OCI-LY1 (cell line): ENCODE results near the gene LINGO3.

Experiments used
- EZH2 ChIP-seq: fragments of 200-600 bp; sonication (generic), shearing (Covaris generic); IDR thresholded peaks from 2 replicates; pipeline ENCODE4 v1.8.0; 2017; ENCODE audit warnings: borderline replicate concordance, mixed run types, mild to moderate bottlenecking, antibody characterized with exemption, low read length, moderate library complexity, mixed read lengths
- TF ChIP-seq, protein P1 (sequence below): fragments of 200-600 bp; sonication (generic), shearing (Covaris generic); IDR thresholded peaks from 2 replicates; pipeline ENCODE4 v1.5.1; 2017; ENCODE audit warnings: mild to moderate bottlenecking, antibody characterized with exemption, low read length, moderate library complexity, mixed read lengths

DNA sequence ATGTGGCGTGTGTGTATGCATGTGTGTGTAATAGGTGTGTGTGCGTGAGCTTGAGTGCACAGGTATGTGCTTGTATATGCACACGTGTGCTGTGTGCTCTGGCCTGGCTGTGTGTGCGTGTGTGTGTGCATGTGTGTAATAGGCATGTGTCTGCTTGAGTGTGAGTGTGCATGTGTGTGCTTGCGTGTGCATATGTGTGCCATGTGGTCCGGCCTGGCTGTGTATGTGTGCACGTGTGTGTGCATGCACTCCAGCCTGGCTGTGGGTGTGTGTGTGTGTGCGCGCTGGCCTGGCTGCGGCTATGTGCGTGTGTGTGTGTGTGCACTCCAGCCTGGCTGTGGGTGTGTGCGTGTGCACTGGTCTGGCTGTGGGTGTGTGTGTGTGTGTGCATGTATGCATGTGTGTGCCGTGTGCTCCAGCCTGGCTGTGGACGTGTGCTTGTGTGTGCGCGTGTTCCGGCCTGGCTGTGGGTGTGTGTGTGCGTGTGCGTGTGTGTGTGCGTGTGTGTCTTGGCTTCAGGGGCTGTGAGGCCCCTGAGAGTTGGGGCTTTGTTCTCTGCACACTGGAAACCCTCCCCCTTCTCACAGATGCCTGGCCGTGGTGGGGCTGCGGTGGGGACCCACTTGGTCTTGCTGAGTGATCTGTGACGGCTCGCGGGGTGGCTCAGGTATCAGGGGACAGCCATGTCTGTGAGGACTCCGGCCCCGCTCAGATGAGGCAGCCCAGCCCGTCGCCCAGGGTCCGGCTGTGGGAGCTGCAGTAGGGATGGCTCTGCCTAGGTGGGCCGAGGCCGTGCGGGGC is 28.8 kb upstream of the LINGO3 start:
- TF ChIP-seq, protein P1, sequence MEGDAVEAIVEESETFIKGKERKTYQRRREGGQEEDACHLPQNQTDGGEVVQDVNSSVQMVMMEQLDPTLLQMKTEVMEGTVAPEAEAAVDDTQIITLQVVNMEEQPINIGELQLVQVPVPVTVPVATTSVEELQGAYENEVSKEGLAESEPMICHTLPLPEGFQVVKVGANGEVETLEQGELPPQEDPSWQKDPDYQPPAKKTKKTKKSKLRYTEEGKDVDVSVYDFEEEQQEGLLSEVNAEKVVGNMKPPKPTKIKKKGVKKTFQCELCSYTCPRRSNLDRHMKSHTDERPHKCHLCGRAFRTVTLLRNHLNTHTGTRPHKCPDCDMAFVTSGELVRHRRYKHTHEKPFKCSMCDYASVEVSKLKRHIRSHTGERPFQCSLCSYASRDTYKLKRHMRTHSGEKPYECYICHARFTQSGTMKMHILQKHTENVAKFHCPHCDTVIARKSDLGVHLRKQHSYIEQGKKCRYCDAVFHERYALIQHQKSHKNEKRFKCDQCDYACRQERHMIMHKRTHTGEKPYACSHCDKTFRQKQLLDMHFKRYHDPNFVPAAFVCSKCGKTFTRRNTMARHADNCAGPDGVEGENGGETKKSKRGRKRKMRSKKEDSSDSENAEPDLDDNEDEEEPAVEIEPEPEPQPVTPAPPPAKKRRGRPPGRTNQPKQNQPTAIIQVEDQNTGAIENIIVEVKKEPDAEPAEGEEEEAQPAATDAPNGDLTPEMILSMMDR: no peak
- no peak for TF ChIP-seq EZH2
